SK-N-SH (cell line): Measurements from ENCODE around the gene ATP6AP1. TPM values are rescaled to one million over a fixed set of nuclear protein-coding genes. Genes with fewer than 3 reads are reported as not detected.
A peak's percentile ranks its signal among the peaks of the same experiment; 100 is the strongest.
"Not testable (repeated sequence)": the region's sequence is repeated elsewhere in the genome, so short reads cannot be mapped to it uniquely, and the experiment has no call there.

Experiments used
- CTCF ChIA-PET: fragments of 300-600, 350-600 bp; formaldehyde crosslinking; extraction: SDS; loops from one replicate; lab custom pipeline; 2021; lab: Yijun Ruan, JAX
- POLR2A ChIA-PET: fragments of 350-600 bp; sonication (Branson Sonifier 250); formaldehyde crosslinking; extraction: SDS; loops from one replicate; lab custom pipeline; 2020; ENCODE audit warnings: antibody characterized with exemption, inconsistent platforms; lab: Yijun Ruan, JAX
- DNase-seq: peaks from one replicate; pipeline ENCODE4 v3.0.0; 2012
- H2AFZ ChIP-seq: fragments of 200-600 bp; sonication (generic); 2 replicates; pipeline ENCODE4 v1.8.1; 2016; ENCODE audit warnings: antibody characterized with exemption, mild to moderate bottlenecking, low read depth
- H3F3A ChIP-seq: fragments of 200-600 bp; sonication (generic); replicated peaks from 2 replicates; pipeline ENCODE3; 2016; ENCODE audit warnings: antibody characterized with exemption, mild to moderate bottlenecking; ENCODE audit not compliant: insufficient read depth
- H3K27ac ChIP-seq, 2 experiments: fragments of 200-500 bp in 1 of 2; fragments of 200-600 bp in 1 of 2; sonication (Bioruptor generic) in 1 of 2; sonication (generic), shearing (Covaris generic) in 1 of 2; 2 replicates each; pipeline versions ENCODE4 v1.5.1 to v1.6.1; 2014 to 2016; ENCODE audit warnings: low read depth in 2 of 2, inconsistent platforms in 1 of 2, low read length in 1 of 2, mild to moderate bottlenecking in 1 of 2, mixed read lengths in 1 of 2
- H3K27me3 ChIP-seq: fragments of 200-600 bp; sonication (generic), shearing (Covaris generic); 2 replicates; pipeline ENCODE4 v1.6.1; 2016; ENCODE audit warnings: mixed run types; ENCODE audit not compliant: insufficient read depth
- H3K36me3 ChIP-seq, 2 experiments: fragments of 200-500 bp in 1 of 2; fragments of 200-600 bp in 1 of 2; sonication (Bioruptor generic) in 1 of 2; sonication (generic) in 1 of 2; replicated peaks in 1 of 2; 2 replicates each; pipeline versions ENCODE3 to v1.5.1; 2014 to 2016; ENCODE audit warnings: low read length in 1 of 2, mild to moderate bottlenecking in 1 of 2; ENCODE audit not compliant: insufficient read depth in 2 of 2, control insufficient read depth in 1 of 2
- H3K4me1 ChIP-seq, 2 experiments: fragments of 200-500 bp in 1 of 2; fragments of 200-600 bp in 1 of 2; sonication (Bioruptor generic) in 1 of 2; sonication (generic), shearing (Covaris generic) in 1 of 2; 2 replicates each; pipeline versions ENCODE4 v1.5.1 to v1.6.1; 2014 to 2016; ENCODE audit warnings: low read depth in 1 of 2, low read length in 1 of 2, mixed run types in 1 of 2; ENCODE audit not compliant: insufficient read depth in 2 of 2, control insufficient read depth in 1 of 2
- H3K4me2 ChIP-seq: fragments of 200-600 bp; sonication (generic), shearing (Covaris generic); 2 replicates; pipeline ENCODE4 v1.6.1; 2017; ENCODE audit warnings: mixed run types
- H3K4me3 ChIP-seq, 2 experiments: fragments of 200-500 bp in 1 of 2; fragments of 200-600 bp in 1 of 2; sonication (Bioruptor generic) in 1 of 2; sonication (generic), shearing (Covaris generic) in 1 of 2; 2 replicates each; pipeline versions ENCODE4 v1.5.1 to v1.8.1; 2014 to 2016; ENCODE audit warnings: low read depth in 2 of 2, inconsistent platforms in 1 of 2, low read length in 1 of 2, mild to moderate bottlenecking in 1 of 2, mixed read lengths in 1 of 2, moderate library complexity in 1 of 2
- H3K79me2 ChIP-seq: fragments of 200-600 bp; sonication (generic); 2 replicates; pipeline ENCODE4 v1.8.1; 2017; ENCODE audit warnings: mild to moderate bottlenecking; ENCODE audit not compliant: insufficient read depth
- H3K9ac ChIP-seq: fragments of 200-600 bp; sonication (generic); 2 replicates; pipeline ENCODE4 v1.6.1; 2017; ENCODE audit warnings: mixed run types
- H3K9me2 ChIP-seq: fragments of 200-600 bp; sonication (generic); 2 replicates; pipeline ENCODE4 v1.6.1; 2017; ENCODE audit warnings: mixed run types
- H3K9me3 ChIP-seq: fragments of 200-600 bp; sonication (generic); 2 replicates; pipeline ENCODE4 v1.6.1; 2017; ENCODE audit warnings: mixed run types, mild to moderate bottlenecking, moderate library complexity
- H4K20me1 ChIP-seq: fragments of 200-600 bp; sonication (generic); 2 replicates; pipeline ENCODE4 v1.6.1; 2017; ENCODE audit warnings: mild to moderate bottlenecking, mixed run types; ENCODE audit not compliant: insufficient read depth
- NFIC ChIP-seq: IDR thresholded peaks from 2 replicates; pipeline ENCODE4 v1.4.0; 2012; ENCODE audit warnings: borderline replicate concordance
- RAD21 ChIP-seq: IDR thresholded peaks from 2 replicates; pipeline ENCODE4 v1.6.1; 2012; ENCODE audit warnings: mild to moderate bottlenecking, low read length
- RFX5 ChIP-seq: IDR thresholded peaks from 2 replicates; pipeline ENCODE4 v1.6.1; 2012; ENCODE audit warnings: mild to moderate bottlenecking, improper control_type of control experiment, low read length
- WGBS: methylation state at CpG from one replicate; pipeline ENCODE4 v1.1.6; 2017; ENCODE audit warnings: low lambda C conversion rate; 5-methylcytosine and 5-hydroxymethylcytosine counted together
- polyA plus RNA-seq, 3 experiments: library from polyadenylated mRNA; depleted of rRNA; stranded (reverse); fragments of >200 nt; gene quantifications; 2 replicates each; pipeline ENCODE4 v1.2.3, GENCODE V29; 2012
- TF ChIP-seq, protein P1 (sequence below): fragments of 200-600 bp; sonication (generic); IDR thresholded peaks from 2 replicates; pipeline ENCODE4 v1.6.1; 2017; ENCODE audit warnings: antibody characterized with exemption, mild to moderate bottlenecking, moderate library complexity

Gene ATP6AP1
- polyA plus RNA-seq, 1 of the 3 experiments (the other 2 are of a cell fraction) = 102 TPM

DNA sequence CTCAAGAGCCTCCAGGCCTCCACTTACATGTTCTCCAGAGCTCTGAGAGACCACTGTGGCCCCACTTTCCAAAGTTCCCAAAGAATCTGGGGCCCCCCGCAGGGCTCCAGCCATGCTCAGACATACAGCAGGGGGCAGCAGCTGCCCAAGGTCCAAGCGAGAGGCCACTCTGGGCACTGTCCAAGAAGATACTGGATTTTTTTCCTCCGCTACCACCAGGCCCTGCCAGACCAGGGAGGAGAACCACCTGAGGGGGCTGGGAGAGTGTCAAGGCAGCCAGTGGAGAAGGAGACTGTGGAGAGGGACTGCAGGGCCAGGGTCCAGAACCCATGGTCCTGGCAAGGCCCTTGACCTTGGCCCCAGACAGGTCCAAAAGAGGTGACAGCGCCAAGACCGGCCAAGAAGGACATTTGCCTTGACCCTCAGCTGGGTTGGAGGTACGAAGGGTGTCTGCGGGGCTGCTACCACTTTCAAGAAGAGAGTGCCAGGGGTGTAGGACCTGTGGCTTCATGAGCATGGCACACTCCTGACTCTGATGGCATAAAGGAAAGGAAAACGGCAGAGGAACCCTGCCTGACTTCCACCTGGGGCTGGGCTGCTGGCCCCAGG, 44.1 kb upstream of the ATP6AP1 start:
- WGBS = 57% methylated on average over 4 of the region's 8 CpGs
- ChIA-PET CTCF (interaction anchor here (0.9 to 1.4 kb wide), 3 partner anchors 10 to 150 kb away, joined by 3 to 5 read pairs (median 3); no protein-coding TSS in a partner anchor), POLR2A (interaction anchor here (0.9 kb wide), 1 partner anchor 75 kb away, joined by 3 read pairs; no protein-coding TSS in a partner anchor)
- Histone ChIP-seq H3K4me3 (no peak overlapping the region), H3K27me3 (no peaks in the 10 kb centered on the region; the same call in 1 of the 2 replicates), H3K4me1 (peaks cover 0 to 17% of the 10 kb centered on the region in 2 experiments; a peak in 1 of 4 replicates), H4K20me1 (no peaks in the 10 kb centered on the region), H3K9ac (no peak overlapping the region), H2AFZ (no peak overlapping the region), H3K36me3 (no peaks in the 10 kb centered on the region), H3K4me2 (no peak overlapping the region), H3K9me3 (no peaks in the 10 kb centered on the region), H3K9me2 (no peaks in the 10 kb centered on the region), H3K27ac (no peak overlapping the region), H3F3A (peaks cover 6% of the 10 kb centered on the region), H3K79me2 (peaks cover 22% of the 10 kb centered on the region)
- peak; percentile 53 for DNase-seq
- TF ChIP-seq RAD21 (peak; percentile 44), RFX5 (no peak), NFIC (no peak)
- TF ChIP-seq, protein P1, sequence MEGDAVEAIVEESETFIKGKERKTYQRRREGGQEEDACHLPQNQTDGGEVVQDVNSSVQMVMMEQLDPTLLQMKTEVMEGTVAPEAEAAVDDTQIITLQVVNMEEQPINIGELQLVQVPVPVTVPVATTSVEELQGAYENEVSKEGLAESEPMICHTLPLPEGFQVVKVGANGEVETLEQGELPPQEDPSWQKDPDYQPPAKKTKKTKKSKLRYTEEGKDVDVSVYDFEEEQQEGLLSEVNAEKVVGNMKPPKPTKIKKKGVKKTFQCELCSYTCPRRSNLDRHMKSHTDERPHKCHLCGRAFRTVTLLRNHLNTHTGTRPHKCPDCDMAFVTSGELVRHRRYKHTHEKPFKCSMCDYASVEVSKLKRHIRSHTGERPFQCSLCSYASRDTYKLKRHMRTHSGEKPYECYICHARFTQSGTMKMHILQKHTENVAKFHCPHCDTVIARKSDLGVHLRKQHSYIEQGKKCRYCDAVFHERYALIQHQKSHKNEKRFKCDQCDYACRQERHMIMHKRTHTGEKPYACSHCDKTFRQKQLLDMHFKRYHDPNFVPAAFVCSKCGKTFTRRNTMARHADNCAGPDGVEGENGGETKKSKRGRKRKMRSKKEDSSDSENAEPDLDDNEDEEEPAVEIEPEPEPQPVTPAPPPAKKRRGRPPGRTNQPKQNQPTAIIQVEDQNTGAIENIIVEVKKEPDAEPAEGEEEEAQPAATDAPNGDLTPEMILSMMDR = peak; percentile 51

- H3K9ac ChIP-seq, H3F3A ChIP-seq, H3K79me2 ChIP-seq, H3K4me1 ChIP-seq, H3K4me3 ChIP-seq, POLR2A ChIA-PET, DNase-seq, H2AFZ ChIP-seq, H3K27ac ChIP-seq, H3K4me2 ChIP-seq, CTCF ChIA-PET, H3K27me3 ChIP-seq, H4K20me1 ChIP-seq, H3K9me3 ChIP-seq, H3K36me3 ChIP-seq, H3K9me2 ChIP-seq: not testable (repeated sequence)
- WGBS = no CpG with 5 or more reads among the region's 20 CpGs
Observed at GRCh38 chrX:154388094-154388493, 40.4 kb upstream of the ATP6AP1 start.

DNA sequence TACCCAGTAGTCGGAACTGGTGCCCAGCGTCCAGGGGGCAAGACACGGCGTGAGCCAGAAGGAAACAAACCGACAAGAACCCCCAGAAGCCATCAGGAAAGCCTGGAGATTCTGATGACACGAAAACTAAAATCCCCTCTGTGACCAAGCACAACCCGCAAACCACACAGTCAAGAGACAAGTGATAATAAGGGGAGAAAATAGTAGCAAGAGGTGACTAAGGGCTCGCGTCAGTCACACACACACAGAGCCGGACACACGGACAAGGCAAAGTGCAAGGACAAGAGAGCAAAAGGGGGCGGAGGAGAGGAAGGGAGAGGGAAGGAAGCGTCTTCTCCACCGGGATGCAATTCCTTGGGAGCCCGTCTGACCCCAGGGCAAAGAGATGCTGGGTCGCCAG, 39.8 kb upstream of the ATP6AP1 start:
- H3K4me2 ChIP-seq, H3K9me3 ChIP-seq, H3K36me3 ChIP-seq, H3K27me3 ChIP-seq, POLR2A ChIA-PET, H2AFZ ChIP-seq, H3K9ac ChIP-seq, H4K20me1 ChIP-seq, H3K27ac ChIP-seq, H3K4me3 ChIP-seq, H3K9me2 ChIP-seq, H3K4me1 ChIP-seq, H3F3A ChIP-seq, CTCF ChIA-PET, H3K79me2 ChIP-seq, DNase-seq: not testable (repeated sequence)
- no CpG with 5 or more reads among the region's 16 CpGs for WGBS

DNA sequence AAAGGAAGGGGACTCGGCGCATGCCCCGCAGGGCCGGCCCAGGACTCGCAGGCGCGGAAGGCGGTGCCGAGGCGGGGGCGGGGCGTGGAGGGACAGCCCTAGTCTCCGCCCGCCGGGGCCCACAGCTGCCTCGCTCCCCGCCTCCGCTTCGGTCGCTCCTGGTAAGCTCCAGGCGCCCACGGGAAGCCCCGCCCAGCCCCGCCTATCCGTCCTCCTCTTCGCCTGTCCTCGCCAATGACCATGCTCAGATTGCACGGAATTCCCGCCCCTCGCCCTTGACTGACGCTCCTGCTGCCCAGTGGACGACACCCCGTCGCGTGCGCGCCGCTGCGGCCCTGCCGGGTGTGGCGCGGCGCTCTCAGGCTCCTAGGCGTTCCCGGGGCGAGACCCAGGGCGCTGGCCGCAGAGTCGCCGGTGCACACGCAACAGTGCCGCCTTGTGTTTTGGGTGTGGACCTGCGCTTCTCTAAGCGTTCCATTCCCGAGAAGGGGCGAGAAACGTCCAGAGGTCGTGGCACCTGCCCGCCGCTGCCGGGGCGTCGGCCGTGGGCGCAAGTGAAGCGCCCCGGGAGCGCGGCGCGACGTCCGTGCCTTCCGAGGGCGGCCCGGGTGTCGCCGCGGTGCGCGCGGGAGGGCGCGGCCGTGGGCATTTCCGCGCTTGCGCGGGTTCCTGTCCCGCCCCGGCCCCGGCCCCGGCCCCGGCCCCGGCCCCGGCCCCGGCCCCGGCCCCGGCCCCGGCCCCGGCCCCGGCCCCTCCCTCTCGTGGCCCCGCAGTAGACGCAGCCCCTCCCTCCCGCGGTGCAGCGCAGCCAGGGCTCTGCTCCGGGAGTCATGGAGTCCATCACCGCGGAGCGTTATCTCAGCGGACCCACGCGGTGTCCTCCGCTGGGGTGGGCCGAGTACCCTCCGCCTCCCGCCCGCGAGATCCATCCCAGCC, 38.4 kb upstream of the ATP6AP1 start:
- H3K27me3 ChIP-seq, H4K20me1 ChIP-seq, H3K79me2 ChIP-seq, H3K36me3 ChIP-seq, H3K4me3 ChIP-seq, H3K27ac ChIP-seq, H3K9me2 ChIP-seq, CTCF ChIA-PET, H3K9me3 ChIP-seq, H2AFZ ChIP-seq, H3F3A ChIP-seq, POLR2A ChIA-PET, H3K9ac ChIP-seq, DNase-seq, H3K4me1 ChIP-seq, H3K4me2 ChIP-seq: not testable (repeated sequence)
- no CpG with 5 or more reads among the region's 121 CpGs for WGBS

GRCh38 chrX:154396363-154396762, 32.1 kb upstream of the ATP6AP1 start:
- DNase-seq, H3K9ac ChIP-seq, H3K27me3 ChIP-seq, CTCF ChIA-PET, H3K4me3 ChIP-seq, H3K9me2 ChIP-seq, H3K4me1 ChIP-seq, H3K4me2 ChIP-seq, H3K9me3 ChIP-seq, H3K27ac ChIP-seq, H2AFZ ChIP-seq: not testable (repeated sequence)
- WGBS = 65% methylated on average over 17 of the region's 17 CpGs
- H4K20me1 ChIP-seq = peaks cover 26% of the 10 kb centered on the region
- POLR2A ChIA-PET = interaction anchor here (0.7 kb wide), 1 partner anchor 469 kb away, joined by 3 read pairs; no protein-coding TSS in a partner anchor
- H3F3A ChIP-seq = peaks cover 29% of the 10 kb centered on the region
- H3K79me2 ChIP-seq = peaks cover 22% of the 10 kb centered on the region
- peaks cover 16 to 18% of the 10 kb centered on the region in 2 experiments for H3K36me3 ChIP-seq
